Stimulated activated naive CD8-positive, alpha-beta T cell treated with anti-CD3 and anti-CD28 coated beads, Interleukin-15, Interleukin-2, amounts not matched to agents 100 ng/mL and 50 ng/mL, for 24 hours (primary cell): ENCODE measurements around the gene S100A7A.

ENCODE experiments used
- H3K27ac Mint-ChIP-seq: one replicate; pipeline ENCODE4 v1.8.0; 2021; ENCODE audit warnings: mild to moderate bottlenecking, mixed read lengths
- H3K27me3 Mint-ChIP-seq: one replicate; pipeline ENCODE4 v1.8.0; 2021; ENCODE audit warnings: mixed read lengths
- H3K36me3 Mint-ChIP-seq: one replicate; pipeline ENCODE4 v1.8.0; 2021; ENCODE audit warnings: low read depth, mixed read lengths
- H3K4me1 Mint-ChIP-seq: one replicate; pipeline ENCODE4 v1.8.0; 2021; ENCODE audit warnings: low read depth, mixed read lengths
- H3K4me3 Mint-ChIP-seq: one replicate; pipeline ENCODE4 v1.8.0; 2021; ENCODE audit warnings: mild to moderate bottlenecking, mixed read lengths
- H3K9me3 Mint-ChIP-seq: one replicate; pipeline ENCODE4 v1.8.0; 2021; ENCODE audit warnings: mixed read lengths

The S100A7A gene

GRCh38 chr1:153428073-153428638 is 11.8 kb downstream of the S100A7A start:
- Mint-ChIP-seq H3K4me3 (no peak overlapping the region), H3K4me1 (no peaks in the 10 kb centered on the region), H3K27me3 (peaks cover 18% of the 10 kb centered on the region), H3K9me3 (no peaks in the 10 kb centered on the region), H3K27ac (no peak overlapping the region), H3K36me3 (no peaks in the 10 kb centered on the region)

- Mint-ChIP-seq H3K27me3 (peaks cover 21% of the 10 kb centered on the region), H3K4me1 (no peaks in the 10 kb centered on the region), H3K9me3 (no peaks in the 10 kb centered on the region), H3K4me3 (no peak overlapping the region), H3K36me3 (no peaks in the 10 kb centered on the region), H3K27ac (no peak overlapping the region)
Measured at GRCh38 chr1:153428791-153429190, 12.5 kb downstream of the S100A7A start.

GRCh38 chr1:153429266-153430165 is 13.2 kb downstream of the S100A7A start:
- Mint-ChIP-seq H3K27ac (no peak overlapping the region), H3K36me3 (no peaks in the 10 kb centered on the region), H3K4me1 (no peaks in the 10 kb centered on the region), H3K27me3 (peaks cover 18% of the 10 kb centered on the region), H3K4me3 (no peak overlapping the region), H3K9me3 (no peaks in the 10 kb centered on the region)

- Mint-ChIP-seq H3K27me3 (peaks cover 12% of the 10 kb centered on the region), H3K27ac (no peak overlapping the region), H3K36me3 (no peaks in the 10 kb centered on the region), H3K4me1 (no peaks in the 10 kb centered on the region), H3K9me3 (no peaks in the 10 kb centered on the region), H3K4me3 (no peak overlapping the region)
Measured at GRCh38 chr1:153430166-153430553, 13.8 kb downstream of the S100A7A start.

- H3K4me3 Mint-ChIP-seq: no peak overlapping the region
- H3K27ac Mint-ChIP-seq: no peak overlapping the region
- H3K27me3 Mint-ChIP-seq: peaks cover 9% of the 10 kb centered on the region
- no peaks in the 10 kb centered on the region for H3K4me1 Mint-ChIP-seq
- H3K9me3 Mint-ChIP-seq: no peaks in the 10 kb centered on the region
- no peaks in the 10 kb centered on the region for H3K36me3 Mint-ChIP-seq
Measured at GRCh38 chr1:153430561-153430960, 14.2 kb downstream of the S100A7A start.

- H3K27ac Mint-ChIP-seq: no peak overlapping the region
- peaks cover 8% of the 10 kb centered on the region for H3K27me3 Mint-ChIP-seq
- H3K4me3 Mint-ChIP-seq: no peak overlapping the region
- no peaks in the 10 kb centered on the region for H3K36me3 Mint-ChIP-seq
- H3K9me3 Mint-ChIP-seq: no peaks in the 10 kb centered on the region
- no peaks in the 10 kb centered on the region for H3K4me1 Mint-ChIP-seq
Measured at GRCh38 chr1:153431002-153431401, 14.7 kb downstream of the S100A7A start.

- Mint-ChIP-seq H3K27ac (no peak overlapping the region), H3K4me3 (no peak overlapping the region), H3K9me3 (no peaks in the 10 kb centered on the region), H3K27me3 (peaks cover 8% of the 10 kb centered on the region), H3K4me1 (no peaks in the 10 kb centered on the region), H3K36me3 (no peaks in the 10 kb centered on the region)
Measured at GRCh38 chr1:153431427-153431826, 15.1 kb downstream of the S100A7A start.

GRCh38 chr1:153431928-153432327 is 15.6 kb downstream of the S100A7A start:
- H3K4me3 Mint-ChIP-seq: no peak overlapping the region
- no peaks in the 10 kb centered on the region for H3K36me3 Mint-ChIP-seq
- H3K27me3 Mint-ChIP-seq: peaks cover 8% of the 10 kb centered on the region
- H3K9me3 Mint-ChIP-seq: no peaks in the 10 kb centered on the region
- no peak overlapping the region for H3K27ac Mint-ChIP-seq
- H3K4me1 Mint-ChIP-seq: no peaks in the 10 kb centered on the region

- no peak overlapping the region for H3K27ac Mint-ChIP-seq
- H3K27me3 Mint-ChIP-seq: peaks cover 13% of the 10 kb centered on the region
- no peaks in the 10 kb centered on the region for H3K4me1 Mint-ChIP-seq
Measured at GRCh38 chr1:153432874-153433681, 16.8 kb downstream of the S100A7A start.

GRCh38 chr1:153434746-153435455 is 18.6 kb downstream of the S100A7A start:
- Mint-ChIP-seq H3K27me3 (peaks cover 12% of the 10 kb centered on the region), H3K9me3 (no peaks in the 10 kb centered on the region), H3K4me3 (no peak overlapping the region), H3K36me3 (no peaks in the 10 kb centered on the region), H3K27ac (no peak overlapping the region), H3K4me1 (no peaks in the 10 kb centered on the region)

More at GRCh38 chr1:153432874-153433681, 16.8 kb downstream of the S100A7A start:
- Mint-ChIP-seq H3K36me3 (no peaks in the 10 kb centered on the region), H3K9me3 (no peaks in the 10 kb centered on the region), H3K4me3 (no peak overlapping the region)

- H3K9me3 Mint-ChIP-seq: no peaks in the 10 kb centered on the region
- H3K36me3 Mint-ChIP-seq: no peaks in the 10 kb centered on the region
- no peak overlapping the region for H3K27ac Mint-ChIP-seq
- H3K4me1 Mint-ChIP-seq: no peaks in the 10 kb centered on the region
- H3K27me3 Mint-ChIP-seq: peaks cover 12% of the 10 kb centered on the region
- H3K4me3 Mint-ChIP-seq: no peak overlapping the region
Measured at GRCh38 chr1:153437236-153437635, 20.9 kb downstream of the S100A7A start.

GRCh38 chr1:153438599-153438998 is 22.3 kb downstream of the S100A7A start:
- no peaks in the 10 kb centered on the region for H3K4me1 Mint-ChIP-seq
- no peak overlapping the region for H3K4me3 Mint-ChIP-seq
- H3K27ac Mint-ChIP-seq: no peak overlapping the region
- no peaks in the 10 kb centered on the region for H3K36me3 Mint-ChIP-seq
- H3K9me3 Mint-ChIP-seq: no peaks in the 10 kb centered on the region
- H3K27me3 Mint-ChIP-seq: peaks cover 11% of the 10 kb centered on the region

GRCh38 chr1:153439273-153439672 is 23.0 kb downstream of the S100A7A start:
- no peak overlapping the region for H3K4me3 Mint-ChIP-seq
- H3K36me3 Mint-ChIP-seq: no peaks in the 10 kb centered on the region
- H3K27me3 Mint-ChIP-seq: peaks cover 9% of the 10 kb centered on the region
- H3K27ac Mint-ChIP-seq: no peak overlapping the region
- H3K4me1 Mint-ChIP-seq: no peaks in the 10 kb centered on the region
- H3K9me3 Mint-ChIP-seq: no peaks in the 10 kb centered on the region

- Mint-ChIP-seq H3K27ac (no peak overlapping the region), H3K9me3 (no peaks in the 10 kb centered on the region), H3K27me3 (peaks cover 12% of the 10 kb centered on the region), H3K4me3 (no peak overlapping the region), H3K4me1 (no peaks in the 10 kb centered on the region), H3K36me3 (no peaks in the 10 kb centered on the region)
Measured at GRCh38 chr1:153441238-153441755, 25.0 kb downstream of the S100A7A start.
